ENCODE data around the gene RPUSD3.
"Not testable (repeated sequence)": the region's sequence is repeated elsewhere in the genome, so short reads cannot be mapped to it uniquely, and the experiment has no call there.

RPUSD3 gene

DNA sequence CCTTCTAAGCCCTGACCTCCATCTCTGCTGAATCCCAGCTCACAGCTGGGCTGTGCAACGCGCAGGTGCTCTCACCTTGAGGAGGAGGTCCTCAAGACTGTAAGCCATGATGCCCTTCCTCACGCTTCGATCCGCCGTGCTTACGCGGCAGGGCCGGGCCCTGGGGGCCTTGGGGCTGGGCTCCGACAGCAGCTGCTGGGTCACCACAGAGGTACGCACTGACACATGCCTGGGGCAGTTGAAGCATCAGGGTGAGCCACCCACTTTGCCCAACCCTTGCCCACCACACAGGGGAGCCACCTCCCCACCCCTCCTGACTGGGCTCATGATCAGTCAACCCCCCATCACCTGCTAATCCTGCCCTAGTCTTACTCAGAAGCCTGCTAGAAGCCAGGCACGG lies 33.2 kb upstream of the RPUSD3 start:
- H3K4me3 ChIP-seq: no peak overlapping the region
- no peaks in the 10 kb centered on the region for H3K36me3 ChIP-seq (replicated peaks)
- in situ Hi-C loops (cut with MboI; ENCODE audit: low sequenced_read_pairs): no loop called here
- H3K27me3 ChIP-seq (ENCODE audit: low read depth): no peaks in the 10 kb centered on the region
- H3K4me1 ChIP-seq: no peaks in the 10 kb centered on the region
- no peak for DNase-seq (ENCODE audit: low spot score in 2 of 2)
- no peaks in the 10 kb centered on the region for H3K9me3 ChIP-seq

DNA sequence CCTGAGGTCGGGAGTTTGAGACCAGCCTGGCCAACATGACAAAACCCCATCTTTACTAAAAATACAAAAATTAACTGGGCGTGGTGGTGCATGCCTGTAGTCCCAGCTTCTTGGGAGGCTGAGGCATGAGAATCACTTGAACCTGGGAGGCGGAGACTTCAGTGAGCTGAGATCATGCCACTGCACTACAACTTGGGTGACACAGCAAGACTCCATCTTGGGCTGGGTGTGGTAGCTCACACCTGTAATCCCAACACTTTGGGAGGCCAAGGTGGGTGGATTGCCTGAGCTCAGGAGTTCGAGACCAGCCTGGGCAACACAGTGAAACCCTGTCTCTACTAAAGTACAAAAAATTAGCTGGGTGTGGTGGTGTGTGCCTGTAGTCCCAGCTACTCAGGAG lies 32.4 kb upstream of the RPUSD3 start:
- H3K36me3 ChIP-seq (replicated peaks); H3K4me3 ChIP-seq; H3K9me3 ChIP-seq; H3K27me3 ChIP-seq (ENCODE audit: low read depth); in situ Hi-C loops (cut with MboI; ENCODE audit: low sequenced_read_pairs); H3K4me1 ChIP-seq; DNase-seq (ENCODE audit: low spot score in 2 of 2): not testable (repeated sequence)

DNA sequence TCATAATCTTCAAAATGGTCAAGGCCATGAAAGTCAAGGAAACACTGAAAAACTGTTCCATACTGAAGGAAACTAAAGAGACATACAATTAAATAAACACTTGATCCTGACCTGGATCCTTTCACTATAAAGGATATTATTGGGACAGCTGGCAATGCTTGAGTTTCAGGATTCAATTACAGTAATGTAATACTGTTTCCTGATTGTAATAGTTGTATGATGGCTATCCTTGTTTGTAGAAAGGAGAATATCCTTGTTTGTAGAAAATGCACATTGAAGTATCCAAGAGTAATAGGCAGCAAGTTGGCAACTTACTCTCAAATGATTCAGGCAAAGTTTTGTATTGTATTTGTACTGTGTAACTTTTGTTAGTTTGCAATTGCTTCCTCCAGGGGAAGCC lies 31.6 kb upstream of the RPUSD3 start:
- no peaks in the 10 kb centered on the region for H3K4me1 ChIP-seq
- no peaks in the 10 kb centered on the region for H3K9me3 ChIP-seq
- no peaks in the 10 kb centered on the region for H3K27me3 ChIP-seq (ENCODE audit: low read depth)
- in situ Hi-C loops (cut with MboI; ENCODE audit: low sequenced_read_pairs): no loop called here
- H3K36me3 ChIP-seq (replicated peaks): no peaks in the 10 kb centered on the region
- H3K4me3 ChIP-seq: no peak overlapping the region
- DNase-seq (ENCODE audit: low spot score in 2 of 2): no peak

DNA sequence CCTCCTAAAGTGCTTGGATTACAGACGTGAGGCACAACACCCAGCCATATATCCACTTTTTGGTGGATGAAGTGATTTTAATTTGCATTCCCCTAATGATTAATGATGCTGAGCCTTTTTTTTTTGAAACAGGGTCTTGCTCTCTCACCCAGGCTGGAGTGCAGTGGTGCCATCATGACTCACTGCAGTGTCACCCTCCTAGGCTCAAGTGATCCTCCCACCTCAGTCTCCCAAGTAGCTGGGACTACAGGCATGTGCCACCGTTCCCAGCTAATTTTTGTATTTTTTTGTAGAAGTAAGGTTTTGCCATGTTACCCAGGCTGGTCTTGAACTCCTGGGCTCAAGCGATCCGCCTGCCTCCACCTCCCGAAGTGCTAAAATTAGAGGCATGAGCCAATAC lies 28.3 kb upstream of the RPUSD3 start:
- H3K36me3 ChIP-seq (replicated peaks); H3K4me1 ChIP-seq; DNase-seq (ENCODE audit: low spot score in 2 of 2); H3K4me3 ChIP-seq; in situ Hi-C loops (cut with MboI; ENCODE audit: low sequenced_read_pairs); H3K9me3 ChIP-seq; H3K27me3 ChIP-seq (ENCODE audit: low read depth): not testable (repeated sequence)

DNA sequence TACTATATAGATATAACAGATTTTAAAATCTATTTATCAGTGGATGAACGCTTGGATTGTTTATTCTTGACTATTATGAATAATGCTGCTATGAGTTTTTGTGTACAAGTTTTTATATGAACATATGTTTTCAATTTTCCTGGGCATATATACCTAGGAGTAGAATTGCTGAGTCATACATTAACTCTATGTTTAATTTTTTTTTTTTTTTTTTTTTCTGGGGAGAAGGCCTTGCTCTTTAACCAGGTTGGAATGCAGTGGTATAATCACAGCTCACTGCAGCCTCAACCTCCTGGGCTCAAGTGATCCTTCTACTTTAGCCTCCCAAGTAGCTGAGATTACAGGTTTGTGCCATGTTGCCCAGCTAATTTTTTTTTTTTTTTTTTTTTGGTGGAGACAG lies 27.2 kb upstream of the RPUSD3 start:
- Histone ChIP-seq H3K9me3 (no peaks in the 10 kb centered on the region), H3K4me3 (no peak overlapping the region), H3K4me1 (no peaks in the 10 kb centered on the region), H3K27me3 (ENCODE audit: low read depth) (no peaks in the 10 kb centered on the region), H3K36me3 (replicated peaks) (no peaks in the 10 kb centered on the region)
- in situ Hi-C loops (cut with MboI; ENCODE audit: low sequenced_read_pairs): no loop called here
- no peak for DNase-seq (ENCODE audit: low spot score in 2 of 2)

DNA sequence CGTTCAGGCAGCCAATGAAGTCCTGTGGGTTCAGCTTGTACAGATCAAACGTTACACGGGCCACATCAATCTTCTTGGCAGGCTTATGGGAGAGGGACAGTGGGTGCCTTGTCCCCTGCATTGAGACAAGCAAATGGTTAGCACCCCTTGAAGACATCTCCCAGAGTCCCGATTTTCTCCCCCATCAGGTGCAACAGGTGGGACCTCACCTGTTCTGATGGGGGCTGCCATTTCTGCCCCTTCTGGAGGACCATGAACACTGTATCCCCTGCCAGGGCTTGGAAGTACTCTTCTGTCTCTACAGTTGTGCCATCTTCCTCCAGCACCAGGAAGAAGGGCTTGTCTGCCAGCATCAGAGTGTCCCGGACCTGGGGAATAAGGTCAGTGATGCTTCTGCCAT lies 26.1 kb upstream of the RPUSD3 start:
- Histone ChIP-seq H3K36me3 (replicated peaks) (no peaks in the 10 kb centered on the region), H3K4me3 (no peak overlapping the region), H3K27me3 (ENCODE audit: low read depth) (no peaks in the 10 kb centered on the region), H3K4me1 (no peaks in the 10 kb centered on the region), H3K9me3 (no peaks in the 10 kb centered on the region)
- no peak for DNase-seq (ENCODE audit: low spot score in 2 of 2)
- in situ Hi-C loops (cut with MboI; ENCODE audit: low sequenced_read_pairs): no loop called here

DNA sequence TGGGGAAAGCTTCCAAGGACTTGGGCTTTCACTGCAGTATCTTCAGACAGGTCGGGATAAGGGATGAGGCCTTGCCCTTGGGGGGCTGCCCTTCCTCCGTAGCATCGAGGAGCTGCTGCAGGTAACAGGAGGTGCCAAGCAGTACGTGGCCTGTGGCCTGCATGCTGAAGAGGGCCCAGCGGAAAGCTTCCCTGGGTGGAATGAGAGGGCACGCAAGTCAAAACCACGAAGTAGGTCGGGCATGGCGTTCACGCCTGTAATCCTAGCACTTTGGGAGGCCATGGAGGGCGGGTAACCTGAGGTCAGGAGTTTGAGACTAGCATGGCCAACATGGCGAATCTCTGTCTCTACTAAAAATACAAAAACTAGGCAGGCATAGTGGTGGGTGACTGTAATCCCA lies 23.3 kb upstream of the RPUSD3 start:
- DNase-seq (ENCODE audit: low spot score in 2 of 2): no peak
- in situ Hi-C loops (cut with MboI; ENCODE audit: low sequenced_read_pairs): no loop called here
- no peaks in the 10 kb centered on the region for H3K9me3 ChIP-seq
- H3K27me3 ChIP-seq (ENCODE audit: low read depth): no peaks in the 10 kb centered on the region
- H3K4me3 ChIP-seq: no peak overlapping the region
- H3K4me1 ChIP-seq: no peaks in the 10 kb centered on the region; the same call in none of the 2 replicates
- H3K36me3 ChIP-seq (replicated peaks): no peaks in the 10 kb centered on the region

DNA sequence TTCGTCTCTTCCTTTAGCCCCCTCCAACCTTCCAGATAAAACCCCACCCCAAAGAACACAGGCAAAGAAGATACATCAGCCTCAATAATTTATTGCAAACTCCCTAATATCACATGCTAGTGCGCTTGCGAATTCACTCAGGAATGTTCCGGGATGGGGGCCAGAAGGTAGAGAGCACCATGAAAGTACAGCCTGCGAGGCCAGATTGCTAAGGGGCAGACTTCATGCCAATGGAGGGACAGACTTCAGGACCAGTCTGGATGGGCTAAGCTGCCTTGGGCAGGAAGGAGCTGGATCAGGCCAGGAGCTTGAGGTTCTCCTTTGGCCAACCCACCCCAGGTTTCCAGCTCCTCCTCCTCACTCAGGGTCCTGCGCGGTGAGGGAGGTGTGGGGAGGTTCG lies 22.8 kb upstream of the RPUSD3 start:
- DNase-seq (ENCODE audit: low spot score in 2 of 2): no peak
- in situ Hi-C loops (cut with MboI; ENCODE audit: low sequenced_read_pairs): no loop called here
- no peaks in the 10 kb centered on the region for H3K9me3 ChIP-seq

DNA sequence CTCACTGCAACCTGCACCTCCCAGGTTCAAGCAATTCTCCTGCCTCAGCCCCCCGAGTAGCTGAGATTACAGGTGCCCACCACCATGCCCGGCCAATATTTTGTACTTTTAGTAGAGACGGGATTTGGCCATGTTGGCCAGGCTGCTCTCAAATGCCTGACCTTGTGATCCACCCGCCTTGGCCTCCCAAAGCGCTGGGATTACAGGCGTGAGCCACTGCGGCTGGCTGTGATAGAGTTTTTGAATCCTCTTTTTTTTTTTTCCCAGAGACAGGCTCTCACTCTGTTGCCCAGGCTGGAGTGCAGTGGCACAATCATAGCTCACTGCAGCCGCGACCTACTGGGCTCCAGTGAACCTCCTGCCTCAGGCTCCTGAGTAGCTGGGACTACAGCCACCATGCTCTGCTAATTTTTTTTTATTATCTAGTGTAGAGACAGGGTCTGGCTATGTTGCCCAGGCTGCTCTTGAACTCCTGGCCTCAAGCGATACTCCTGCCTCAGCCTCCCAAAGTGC lies 21.4 kb upstream of the RPUSD3 start:
- H3K9me3 ChIP-seq; H3K4me1 ChIP-seq; H3K4me3 ChIP-seq; in situ Hi-C loops (cut with MboI; ENCODE audit: low sequenced_read_pairs); DNase-seq (ENCODE audit: low spot score in 2 of 2); H3K36me3 ChIP-seq (replicated peaks); H3K27me3 ChIP-seq (ENCODE audit: low read depth): not testable (repeated sequence)

More for the DNA sequence above, 22.8 kb upstream of the RPUSD3 start:
- H3K4me3 ChIP-seq: no peak overlapping the region
- H3K36me3 ChIP-seq (replicated peaks): no peaks in the 10 kb centered on the region
- no peaks in the 10 kb centered on the region for H3K27me3 ChIP-seq (ENCODE audit: low read depth)
- H3K4me1 ChIP-seq: no peaks in the 10 kb centered on the region; the same call in none of the 2 replicates

DNA sequence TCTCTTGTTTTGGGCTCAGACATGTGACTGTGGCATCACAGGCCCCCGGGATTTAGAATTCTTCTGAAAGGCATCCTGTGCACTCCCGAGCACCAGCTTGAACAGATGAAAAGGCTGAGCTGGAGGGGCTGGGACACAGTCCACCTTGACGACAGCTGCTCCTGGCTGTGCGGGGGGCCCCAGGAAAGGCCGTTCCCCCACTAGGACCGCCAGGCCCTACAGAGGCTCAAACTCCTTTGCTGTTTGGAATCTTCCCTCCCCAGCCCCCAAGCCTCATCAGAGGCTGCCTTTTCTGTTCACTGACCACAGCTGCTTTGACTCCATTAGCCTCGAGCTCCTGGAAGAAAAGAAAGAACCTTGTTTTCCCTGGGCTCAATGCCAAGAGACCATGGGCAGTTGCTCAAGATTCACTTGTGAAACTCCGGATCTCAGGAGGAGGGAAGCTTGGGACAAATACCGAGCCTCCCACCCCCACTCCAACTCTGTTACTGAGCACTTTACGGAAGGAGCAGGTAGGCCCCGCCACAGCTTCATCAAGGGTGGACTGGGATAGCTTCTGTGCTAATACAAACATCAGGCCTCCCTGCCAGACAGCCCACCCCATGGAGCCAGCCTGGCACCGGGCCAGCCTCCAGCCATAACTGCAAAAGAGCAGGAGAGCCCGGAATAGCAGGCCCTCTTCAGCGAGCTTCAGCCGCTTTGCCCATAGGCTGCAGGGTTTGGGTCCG lies 20.6 kb upstream of the RPUSD3 start:
- no peaks in the 10 kb centered on the region for H3K9me3 ChIP-seq
- no peaks in the 10 kb centered on the region for H3K36me3 ChIP-seq (replicated peaks)
- no peaks in the 10 kb centered on the region; the same call in none of the 2 replicates for H3K4me1 ChIP-seq
- DNase-seq (ENCODE audit: low spot score in 2 of 2): peak in 1 of 2 experiments; percentile 52
- no peaks in the 10 kb centered on the region for H3K27me3 ChIP-seq (ENCODE audit: low read depth)
- no peak overlapping the region for H3K4me3 ChIP-seq
- in situ Hi-C loops (cut with MboI; ENCODE audit: low sequenced_read_pairs): no loop called here

DNA sequence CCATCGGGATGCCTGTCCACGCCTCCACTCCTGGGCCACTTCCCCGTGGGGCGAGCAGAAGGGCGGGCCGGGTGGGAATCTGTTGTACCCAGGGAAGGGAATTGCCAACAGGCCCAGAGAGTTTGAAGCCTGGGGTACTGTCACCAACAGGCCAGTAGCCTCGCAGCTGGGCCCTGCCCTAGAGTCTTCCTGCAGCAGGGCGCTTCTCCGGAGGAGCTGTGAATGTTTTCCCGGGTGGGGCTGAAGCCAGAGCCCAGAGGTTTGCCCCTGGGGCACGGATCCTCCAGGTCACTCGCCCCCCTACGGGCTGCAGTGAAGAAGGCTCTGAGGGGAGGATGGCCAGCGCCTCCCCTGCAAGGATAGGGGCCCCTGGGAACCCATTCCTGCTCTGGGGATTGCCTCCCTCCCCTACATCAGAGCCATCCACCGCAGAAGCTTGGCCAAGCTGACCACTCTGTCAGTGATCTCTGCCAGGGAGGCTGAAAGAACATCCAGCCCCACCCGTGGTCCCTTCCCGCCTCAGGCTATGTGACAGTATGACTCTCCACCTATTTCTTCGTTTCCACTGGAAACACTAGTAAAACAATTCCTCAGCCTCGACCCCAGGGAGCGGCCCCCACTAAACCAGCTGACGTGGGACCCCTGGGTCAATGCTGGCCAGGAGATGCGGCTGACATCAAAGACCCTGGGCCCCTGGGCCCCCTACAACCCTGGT lies 19.4 kb upstream of the RPUSD3 start:
- in situ Hi-C loops (cut with MboI; ENCODE audit: low sequenced_read_pairs): no loop called here
- DNase-seq (ENCODE audit: low spot score in 2 of 2): no peak
- H3K9me3 ChIP-seq: no peaks in the 10 kb centered on the region
- H3K36me3 ChIP-seq (replicated peaks): no peaks in the 10 kb centered on the region
- no peaks in the 10 kb centered on the region for H3K27me3 ChIP-seq (ENCODE audit: low read depth)
- H3K4me3 ChIP-seq: no peak overlapping the region
- H3K4me1 ChIP-seq: no peaks in the 10 kb centered on the region; the same call in none of the 2 replicates

DNA sequence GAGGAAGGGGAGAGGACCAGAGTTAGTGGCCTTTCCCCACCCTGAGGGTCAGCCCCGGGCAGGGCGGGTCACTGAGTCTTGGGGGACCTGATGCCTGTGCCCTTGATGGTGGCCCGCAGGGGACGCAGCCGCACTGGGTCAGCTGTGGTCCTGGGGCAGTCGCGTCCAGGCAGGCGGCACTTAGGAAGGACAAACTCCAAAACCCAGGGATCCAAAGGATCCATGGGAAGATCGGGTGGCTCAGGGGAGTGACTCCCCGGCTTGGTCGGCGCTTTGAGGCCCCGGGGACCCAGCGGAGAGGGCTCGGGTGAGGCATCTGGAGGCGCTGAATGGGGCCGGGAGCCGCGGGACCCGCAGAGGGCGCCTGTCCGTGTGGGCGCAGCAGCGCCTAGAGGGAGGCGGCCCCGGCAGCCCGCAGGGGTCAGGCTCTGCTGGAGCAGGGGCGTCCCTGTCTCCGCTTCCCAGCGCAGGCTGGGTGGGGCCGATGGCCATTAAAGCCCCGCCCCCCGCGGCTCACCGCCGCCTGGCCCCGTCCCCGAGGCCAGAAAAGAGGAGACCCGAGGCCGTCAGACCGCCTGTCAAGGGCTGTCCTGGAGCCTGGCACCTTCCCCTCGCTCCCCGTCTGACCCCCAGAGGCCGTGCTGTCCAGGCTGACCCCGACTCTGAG lies 18.7 kb upstream of the RPUSD3 start:
- Histone ChIP-seq H3K9me3 (no peaks in the 10 kb centered on the region), H3K4me1 (no peaks in the 10 kb centered on the region; the same call in none of the 2 replicates), H3K4me3 (no peak overlapping the region), H3K36me3 (replicated peaks) (no peaks in the 10 kb centered on the region), H3K27me3 (ENCODE audit: low read depth) (no peaks in the 10 kb centered on the region)
- in situ Hi-C loops (cut with MboI; ENCODE audit: low sequenced_read_pairs): no loop called here
- DNase-seq (ENCODE audit: low spot score in 2 of 2): no peak

DNA sequence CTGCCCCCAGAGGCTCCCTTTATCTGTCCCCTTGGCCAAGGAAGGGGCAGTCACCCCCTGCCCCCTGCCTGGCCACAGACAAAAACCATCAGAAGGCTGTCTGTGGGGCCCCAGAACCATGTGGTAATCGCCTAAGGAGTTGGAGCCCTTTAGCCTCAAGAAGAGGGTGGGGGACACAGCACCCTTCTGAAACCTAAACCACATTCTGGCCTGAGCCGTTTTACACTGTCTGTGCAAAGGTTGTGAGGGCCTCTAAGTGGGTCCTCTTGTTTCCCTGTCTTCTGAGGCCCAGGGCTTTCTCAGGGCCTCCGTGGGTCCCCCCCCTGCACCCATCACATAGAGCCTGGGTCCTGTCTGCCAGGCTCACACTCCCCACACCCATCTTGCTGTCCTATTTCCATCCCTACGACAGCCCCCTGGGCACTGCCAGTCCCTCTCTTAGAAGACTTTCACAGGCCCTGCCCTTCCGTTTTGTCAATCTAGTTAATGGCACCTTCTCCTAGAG lies 17.9 kb upstream of the RPUSD3 start:
- H3K4me1 ChIP-seq: no peaks in the 10 kb centered on the region; the same call in none of the 2 replicates
- in situ Hi-C loops (cut with MboI; ENCODE audit: low sequenced_read_pairs): no loop called here
- H3K27me3 ChIP-seq (ENCODE audit: low read depth): no peaks in the 10 kb centered on the region

DNA sequence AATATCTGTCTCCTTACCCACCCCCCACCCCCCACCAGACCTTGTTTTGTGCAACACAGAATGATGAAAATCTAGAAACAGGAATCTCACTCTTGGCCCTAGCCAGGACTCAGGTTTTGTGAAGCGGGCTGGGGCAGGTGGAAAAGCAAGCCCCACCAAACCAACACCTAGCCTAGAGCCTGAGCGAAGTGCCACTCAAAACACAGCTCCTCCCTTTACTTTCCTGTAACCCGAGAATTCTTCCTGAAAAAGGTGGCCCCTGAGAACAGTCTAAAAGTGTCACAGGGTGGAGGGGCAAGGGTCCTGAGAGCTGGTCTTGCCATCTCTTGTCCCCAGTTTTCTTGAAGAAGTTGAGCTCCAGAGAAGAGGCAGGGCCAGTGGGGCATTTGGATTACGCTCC lies 17.4 kb upstream of the RPUSD3 start:
- in situ Hi-C loops (cut with MboI; ENCODE audit: low sequenced_read_pairs): no loop called here
- Histone ChIP-seq H3K4me3 (no peak overlapping the region), H3K27me3 (ENCODE audit: low read depth) (no peaks in the 10 kb centered on the region), H3K9me3 (no peaks in the 10 kb centered on the region), H3K36me3 (replicated peaks) (no peaks in the 10 kb centered on the region), H3K4me1 (no peaks in the 10 kb centered on the region; the same call in none of the 2 replicates)
- DNase-seq (ENCODE audit: low spot score in 2 of 2): no peak

More for the DNA sequence above, 17.9 kb upstream of the RPUSD3 start:
- H3K9me3 ChIP-seq: no peaks in the 10 kb centered on the region
- H3K4me3 ChIP-seq: no peak overlapping the region
- DNase-seq (ENCODE audit: low spot score in 2 of 2): no peak
- H3K36me3 ChIP-seq (replicated peaks): no peaks in the 10 kb centered on the region

All from HAP-1 (cell line).